ENCODE measurements around the gene SLCO3A1.

- no peak for TF ChIP-seq POLR2A (IDR thresholded peaks at IDR 0.05)
- TF ChIP-seq, protein P1, sequence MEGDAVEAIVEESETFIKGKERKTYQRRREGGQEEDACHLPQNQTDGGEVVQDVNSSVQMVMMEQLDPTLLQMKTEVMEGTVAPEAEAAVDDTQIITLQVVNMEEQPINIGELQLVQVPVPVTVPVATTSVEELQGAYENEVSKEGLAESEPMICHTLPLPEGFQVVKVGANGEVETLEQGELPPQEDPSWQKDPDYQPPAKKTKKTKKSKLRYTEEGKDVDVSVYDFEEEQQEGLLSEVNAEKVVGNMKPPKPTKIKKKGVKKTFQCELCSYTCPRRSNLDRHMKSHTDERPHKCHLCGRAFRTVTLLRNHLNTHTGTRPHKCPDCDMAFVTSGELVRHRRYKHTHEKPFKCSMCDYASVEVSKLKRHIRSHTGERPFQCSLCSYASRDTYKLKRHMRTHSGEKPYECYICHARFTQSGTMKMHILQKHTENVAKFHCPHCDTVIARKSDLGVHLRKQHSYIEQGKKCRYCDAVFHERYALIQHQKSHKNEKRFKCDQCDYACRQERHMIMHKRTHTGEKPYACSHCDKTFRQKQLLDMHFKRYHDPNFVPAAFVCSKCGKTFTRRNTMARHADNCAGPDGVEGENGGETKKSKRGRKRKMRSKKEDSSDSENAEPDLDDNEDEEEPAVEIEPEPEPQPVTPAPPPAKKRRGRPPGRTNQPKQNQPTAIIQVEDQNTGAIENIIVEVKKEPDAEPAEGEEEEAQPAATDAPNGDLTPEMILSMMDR (IDR thresholded peaks at IDR 0.05) = no peak
Observed at GRCh38 chr15:92121047-92121446, 267.5 kb downstream of the SLCO3A1 start.
